ENCODE measurements around the gene BTC. TPM values are rescaled to one million over a fixed set of nuclear protein-coding genes. Genes with fewer than 3 reads are reported as not detected.

Gene BTC
- total RNA-seq = 10 to 100 TPM; 40.6 to 83.0 (median 51.5) TPM

GRCh38 chr4:74794382-74795010 lies at the start of gene BTC:
Gene BTC (minus strand): TSS chr4:74794523. CDS start chr4:74794325, 198 bp downstream.
- H3K36me3 ChIP-seq = no peaks in the 10 kb centered on the region
- H3K4me1 ChIP-seq = peaks cover 10 to 46% (median 35%) of the 10 kb centered on the region in 4 donors
- H3K27me3 ChIP-seq = no peaks in the 10 kb centered on the region
- peak within 1 kb of the TSS; percentile 85 to 94 (median 90) for H3K27ac ChIP-seq (replicated peaks in 1 of 4)
- 8% methylated on average over 19 of the region's 24 CpGs for WGBS
- intact Hi-C loops (cut with DNase I) = loop anchor here (5.0 to 10.0 kb wide), 3 partner anchors 117 to 417 kb away; partner anchors contain the start of gene AREG
- TF ChIP-seq EP300 (IDR thresholded peaks at IDR 0.05) (no peak), POLR2AphosphoS5 (IDR thresholded peaks at IDR 0.05) (peak; percentile 28 to 35), CTCF (IDR thresholded peaks at IDR 0.05) (peak; percentile 31 to 56 (median 37))
- DNase-seq (ENCODE audit: extremely low spot score) = no peak
- peak within 1 kb of the TSS; percentile 63 to 83 (median 69) for H3K4me3 ChIP-seq
- no peaks in the 10 kb centered on the region for H3K9me3 ChIP-seq

GRCh38 chr4:74840936-74841509 lies 46.7 kb upstream of the BTC start:
- Histone ChIP-seq H3K27me3 (no peaks in the 10 kb centered on the region), H3K36me3 (no peaks in the 10 kb centered on the region), H3K4me1 (no peaks in the 10 kb centered on the region), H3K27ac (replicated peaks in 1 of 4) (no peak overlapping the region), H3K4me3 (no peak overlapping the region), H3K9me3 (no peaks in the 10 kb centered on the region)
- DNase-seq (ENCODE audit: extremely low spot score) = no peak
- intact Hi-C loops (cut with DNase I) = no loop called here
- TF ChIP-seq EP300 (IDR thresholded peaks at IDR 0.05) (no peak), CTCF (IDR thresholded peaks at IDR 0.05) (no peak), POLR2AphosphoS5 (IDR thresholded peaks at IDR 0.05) (no peak), POLR2A (IDR thresholded peaks at IDR 0.05; ENCODE audit: low read depth) (no peak)
- WGBS = 28% methylated on average over 7 of the region's 7 CpGs

- Histone ChIP-seq H3K27me3 (no peaks in the 10 kb centered on the region), H3K27ac (replicated peaks in 1 of 4) (no peak overlapping the region), H3K9me3 (no peaks in the 10 kb centered on the region), H3K4me1 (no peaks in the 10 kb centered on the region), H3K4me3 (no peak overlapping the region), H3K36me3 (no peaks in the 10 kb centered on the region)
- TF ChIP-seq POLR2A (IDR thresholded peaks at IDR 0.05; ENCODE audit: low read depth) (no peak), POLR2AphosphoS5 (IDR thresholded peaks at IDR 0.05) (no peak), EP300 (IDR thresholded peaks at IDR 0.05) (no peak), CTCF (IDR thresholded peaks at IDR 0.05) (no peak)
- intact Hi-C loops (cut with DNase I) = no loop called here
- WGBS = 80% methylated on average over 4 of the region's 4 CpGs
- no peak for DNase-seq (ENCODE audit: extremely low spot score)
These were observed 44.5 kb upstream of the BTC start for GRCh38 chr4:74838746-74839370.

- intact Hi-C loops (cut with DNase I) = no loop called here
- DNase-seq (ENCODE audit: extremely low spot score) = no peak
- no peak for TF ChIP-seq CTCF (IDR thresholded peaks at IDR 0.05)
- no peak for TF ChIP-seq POLR2A (IDR thresholded peaks at IDR 0.05; ENCODE audit: low read depth)
- no peak for TF ChIP-seq EP300 (IDR thresholded peaks at IDR 0.05)
- TF ChIP-seq POLR2AphosphoS5 (IDR thresholded peaks at IDR 0.05) = no peak
- no peaks in the 10 kb centered on the region for H3K27me3 ChIP-seq
- H3K4me1 ChIP-seq = no peaks in the 10 kb centered on the region
- H3K27ac ChIP-seq (replicated peaks in 1 of 4) = no peak overlapping the region
- H3K4me3 ChIP-seq = no peak overlapping the region
- 86% methylated on average over 1 of the region's 1 CpG for WGBS
- H3K36me3 ChIP-seq = no peaks in the 10 kb centered on the region
- peaks cover 0 to 5% (median 2%) of the 10 kb centered on the region in 4 donors for H3K9me3 ChIP-seq
These were observed 36.6 kb upstream of the BTC start for GRCh38 chr4:74830928-74831327.
